ENCODE measurements around the gene GMPR.

Gene GMPR

DNA sequence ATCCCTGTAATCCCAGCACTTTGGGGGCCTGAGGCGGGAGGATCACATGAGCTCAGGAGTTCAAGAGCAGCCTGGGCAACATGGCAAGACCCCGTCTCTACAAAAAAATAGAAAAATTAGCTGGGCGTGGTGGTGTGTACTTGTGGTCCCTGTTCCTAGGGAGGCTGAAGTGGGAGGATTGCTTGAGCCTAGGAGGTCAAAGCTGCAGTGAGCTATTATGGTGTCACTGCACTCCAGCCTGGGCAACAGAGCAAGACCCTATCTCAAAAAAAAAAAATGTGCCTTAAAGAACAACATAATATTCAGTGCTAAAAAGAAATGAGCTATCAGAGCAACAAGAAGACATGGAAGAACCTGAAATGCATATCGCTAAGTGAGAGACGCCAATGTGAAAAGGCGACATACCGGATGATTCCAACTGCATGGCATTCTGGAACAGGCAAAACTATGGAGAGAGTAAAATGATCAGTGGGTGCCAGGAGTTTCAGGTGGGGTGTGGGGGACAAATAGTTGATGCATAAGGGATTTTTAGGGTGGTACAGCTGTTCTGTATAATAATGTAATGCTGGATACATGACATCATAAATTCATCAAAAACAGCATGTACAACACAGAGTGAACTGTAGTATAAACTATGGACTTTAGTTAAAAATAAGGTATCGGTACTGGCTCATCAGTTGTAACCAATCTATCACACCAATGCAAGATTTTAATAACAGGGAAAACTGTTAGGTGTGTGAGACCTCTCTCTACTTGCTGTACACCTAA, 80.8 kb downstream of the GMPR start:
- TF ChIP-seq, protein P1, sequence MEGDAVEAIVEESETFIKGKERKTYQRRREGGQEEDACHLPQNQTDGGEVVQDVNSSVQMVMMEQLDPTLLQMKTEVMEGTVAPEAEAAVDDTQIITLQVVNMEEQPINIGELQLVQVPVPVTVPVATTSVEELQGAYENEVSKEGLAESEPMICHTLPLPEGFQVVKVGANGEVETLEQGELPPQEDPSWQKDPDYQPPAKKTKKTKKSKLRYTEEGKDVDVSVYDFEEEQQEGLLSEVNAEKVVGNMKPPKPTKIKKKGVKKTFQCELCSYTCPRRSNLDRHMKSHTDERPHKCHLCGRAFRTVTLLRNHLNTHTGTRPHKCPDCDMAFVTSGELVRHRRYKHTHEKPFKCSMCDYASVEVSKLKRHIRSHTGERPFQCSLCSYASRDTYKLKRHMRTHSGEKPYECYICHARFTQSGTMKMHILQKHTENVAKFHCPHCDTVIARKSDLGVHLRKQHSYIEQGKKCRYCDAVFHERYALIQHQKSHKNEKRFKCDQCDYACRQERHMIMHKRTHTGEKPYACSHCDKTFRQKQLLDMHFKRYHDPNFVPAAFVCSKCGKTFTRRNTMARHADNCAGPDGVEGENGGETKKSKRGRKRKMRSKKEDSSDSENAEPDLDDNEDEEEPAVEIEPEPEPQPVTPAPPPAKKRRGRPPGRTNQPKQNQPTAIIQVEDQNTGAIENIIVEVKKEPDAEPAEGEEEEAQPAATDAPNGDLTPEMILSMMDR (IDR thresholded peaks at IDR 0.05; ENCODE audit: borderline replicate concordance, insufficient read depth, low read depth, low read length): no peak
- H3K4me3 ChIP-seq (ENCODE audit: low read depth, low read length): no peak overlapping the region

DNA sequence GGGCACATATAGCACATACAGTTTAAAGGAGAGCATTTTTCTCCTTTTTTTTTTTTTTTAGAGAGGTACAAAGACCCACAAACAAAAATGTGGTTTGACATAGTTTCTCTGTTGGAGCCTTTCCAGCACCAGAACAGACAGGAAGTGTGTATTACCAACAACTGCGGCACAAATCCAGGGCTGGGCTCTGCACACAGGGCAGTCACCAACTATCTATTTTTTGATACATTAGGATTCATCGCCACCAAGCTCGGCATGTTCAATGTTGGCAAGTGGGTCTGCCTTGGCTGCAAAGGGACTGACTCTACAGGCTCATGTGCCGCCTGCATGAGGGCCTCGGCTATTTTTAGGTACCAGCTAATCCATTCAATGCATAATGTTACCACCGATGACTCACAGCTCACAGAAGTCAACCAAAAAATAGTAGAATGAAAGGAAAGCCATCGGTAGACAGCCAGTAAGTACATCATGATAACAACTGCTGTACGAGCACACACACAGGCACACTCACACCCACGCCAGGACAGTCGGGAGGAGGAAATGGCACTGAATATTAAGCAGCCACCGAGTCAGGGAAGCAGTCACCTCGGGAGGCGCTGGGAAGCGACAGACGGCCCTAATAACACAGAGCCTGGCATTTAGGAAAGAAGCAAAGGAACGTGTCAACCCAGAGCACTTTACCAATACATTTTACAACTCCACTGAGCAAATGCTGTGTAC, 81.6 kb downstream of the GMPR start:
- H3K4me3 ChIP-seq (ENCODE audit: low read depth, low read length): no peak overlapping the region
- TF ChIP-seq, protein P1 (IDR thresholded peaks at IDR 0.05; ENCODE audit: borderline replicate concordance, insufficient read depth, low read depth, low read length): no peak

DNA sequence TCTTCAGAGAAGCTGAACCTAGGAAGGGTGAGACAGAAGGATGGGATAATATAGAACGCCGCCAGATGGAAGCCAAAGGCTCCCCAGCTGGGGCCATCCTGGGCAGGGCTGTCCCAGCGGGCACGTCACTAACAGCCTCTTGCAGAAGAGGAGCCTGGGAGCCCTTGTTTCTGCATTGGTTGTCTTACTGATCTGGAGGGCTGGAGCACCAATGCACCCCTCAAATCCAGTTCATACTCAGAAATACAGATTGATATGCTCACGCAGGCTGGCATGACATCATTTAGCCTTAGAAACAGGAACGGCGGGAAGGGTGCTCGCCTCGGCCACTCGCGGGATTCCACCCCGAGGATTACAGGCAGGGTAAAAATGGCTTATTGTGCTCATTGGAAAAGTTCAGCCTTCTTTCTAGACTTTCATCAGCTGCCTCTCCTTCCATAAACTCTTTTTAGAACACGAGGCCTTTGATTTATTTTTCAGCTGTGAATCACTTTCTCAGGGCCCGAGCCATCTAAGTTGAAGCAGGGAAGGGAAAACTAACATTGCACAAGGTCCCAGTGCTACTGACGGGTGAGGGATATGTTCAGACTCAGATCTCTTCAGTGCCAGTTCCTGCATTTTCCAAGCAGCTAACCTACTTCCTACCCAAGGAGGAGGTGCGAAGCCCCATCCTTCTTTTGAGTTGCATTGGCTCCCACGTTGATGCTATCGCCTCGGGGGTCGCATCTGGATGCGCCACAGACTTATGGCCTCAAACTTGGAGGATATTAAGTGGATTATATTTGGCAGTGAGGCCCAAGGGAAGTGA, 82.3 kb downstream of the GMPR start:
- no peak overlapping the region for H3K4me3 ChIP-seq (ENCODE audit: low read depth, low read length)
- TF ChIP-seq, protein P1 (IDR thresholded peaks at IDR 0.05; ENCODE audit: borderline replicate concordance, insufficient read depth, low read depth, low read length): no peak

DNA sequence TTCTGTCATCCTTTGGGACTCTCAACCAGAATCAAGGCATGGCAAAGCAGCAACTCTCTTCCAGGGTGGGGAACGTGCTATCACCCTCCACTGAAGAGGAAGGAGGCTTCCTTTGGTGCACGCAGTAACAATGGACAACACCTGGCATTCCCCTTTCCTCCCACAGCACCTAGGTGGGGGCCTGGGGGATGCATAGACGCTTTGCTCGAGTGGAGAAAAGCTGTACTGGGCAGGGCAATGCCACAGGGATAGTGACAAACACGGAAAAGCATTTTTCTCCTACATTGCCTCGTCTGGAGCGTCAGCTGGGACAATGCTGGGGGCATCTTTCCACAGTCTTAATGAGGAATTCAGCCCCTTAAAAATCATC, 82.9 kb downstream of the GMPR start:
- no peak overlapping the region for H3K4me3 ChIP-seq (ENCODE audit: low read depth, low read length)
- TF ChIP-seq, protein P1 (IDR thresholded peaks at IDR 0.05; ENCODE audit: borderline replicate concordance, insufficient read depth, low read depth, low read length): no peak

DNA sequence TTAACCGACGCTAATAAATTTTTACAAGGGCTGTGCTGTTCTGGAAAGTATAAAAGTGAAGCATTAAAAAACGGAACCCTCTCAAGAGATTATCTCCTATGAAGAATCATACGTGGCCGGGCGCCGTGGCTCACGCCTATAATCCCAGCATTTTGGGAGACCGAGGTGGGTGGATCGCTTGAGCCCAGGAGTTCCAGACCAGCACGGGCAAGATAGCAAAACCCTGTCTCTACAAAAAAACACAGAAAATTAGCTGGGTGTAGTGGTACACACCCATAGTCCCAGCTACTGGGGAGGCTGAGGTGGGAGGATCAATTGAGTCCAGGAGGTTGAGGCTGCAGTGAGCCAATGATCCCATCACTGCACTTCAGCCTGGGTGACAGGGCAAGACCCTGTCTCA, 83.4 kb downstream of the GMPR start:
- no peak overlapping the region for H3K4me3 ChIP-seq (ENCODE audit: low read depth, low read length)
- TF ChIP-seq, protein P1 (IDR thresholded peaks at IDR 0.05; ENCODE audit: borderline replicate concordance, insufficient read depth, low read depth, low read length): no peak

DNA sequence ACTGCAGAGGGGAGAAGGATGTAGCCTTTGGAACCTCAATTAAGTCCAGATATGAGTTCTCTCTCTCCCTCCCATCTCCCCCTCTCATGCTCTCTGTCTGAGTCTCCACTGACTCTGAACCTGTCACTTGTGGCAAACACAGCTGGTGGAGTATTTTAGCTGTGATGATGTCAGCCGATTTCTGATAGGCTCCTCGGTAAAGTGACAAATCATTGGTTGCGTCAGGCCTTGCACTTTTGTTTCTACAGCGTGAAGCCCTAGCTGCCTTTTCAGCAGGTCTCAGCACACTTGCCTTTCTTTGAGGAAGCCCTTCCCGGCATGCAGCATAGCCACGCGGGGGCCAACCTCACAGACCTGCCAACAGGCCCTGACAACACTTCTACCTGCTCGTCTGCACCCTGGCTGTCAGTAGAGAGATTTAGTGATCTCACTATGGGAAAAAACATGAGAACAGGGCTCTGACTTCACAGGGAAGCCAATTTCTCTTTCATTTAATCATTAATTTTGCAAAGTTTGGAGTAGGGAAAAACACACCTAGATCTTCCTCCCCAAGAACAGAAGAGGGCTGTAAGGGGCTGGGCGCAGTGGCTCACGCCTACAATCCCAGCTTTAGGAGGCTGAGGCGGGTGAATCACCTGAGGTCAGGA, 84.4 kb downstream of the GMPR start:
- TF ChIP-seq, protein P1 (IDR thresholded peaks at IDR 0.05; ENCODE audit: borderline replicate concordance, insufficient read depth, low read depth, low read length): no peak
- H3K4me3 ChIP-seq (ENCODE audit: low read depth, low read length): no peak overlapping the region

Measured in GM12875 (cell line).